ENCODE measurements around the gene ATP5MC2. TPM values are rescaled to one million over a fixed set of nuclear protein-coding genes. Genes with fewer than 3 reads are reported as not detected.
"Not testable (repeated sequence)": the region's sequence is repeated elsewhere in the genome, so short reads cannot be mapped to it uniquely, and the experiment has no call there.

Gene ATP5MC2
- polyA plus RNA-seq, 12 donors = 451 to 820 (median 720) TPM; not detected in 1

- no peak for DNase-seq
Observed at GRCh38 chr12:53696655-53697331, 20.9 kb upstream of the ATP5MC2 start.

GRCh38 chr12:53696285-53696654 is 20.4 kb upstream of the ATP5MC2 start:
- DNase-seq = peak; percentile 58

GRCh38 chr12:53695152-53696145 is 19.6 kb upstream of the ATP5MC2 start:
- DNase-seq = no peak

GRCh38 chr12:53694756-53695151 is 18.9 kb upstream of the ATP5MC2 start:
- no peak for DNase-seq

GRCh38 chr12:53688134-53688533 is 12.3 kb upstream of the ATP5MC2 start:
- DNase-seq = no peak

- no peak for DNase-seq
Observed at GRCh38 chr12:53686436-53686835, 10.6 kb upstream of the ATP5MC2 start.

GRCh38 chr12:53684654-53685220 is 8.9 kb upstream of the ATP5MC2 start:
- DNase-seq = no peak

- DNase-seq = no peak
Observed at GRCh38 chr12:53683983-53684382, 8.1 kb upstream of the ATP5MC2 start.

- no peak for DNase-seq
Observed at GRCh38 chr12:53683494-53683893, 7.6 kb upstream of the ATP5MC2 start.

- not testable (repeated sequence) for DNase-seq
Observed at GRCh38 chr12:53680061-53680460, 4.2 kb upstream of the ATP5MC2 start.

GRCh38 chr12:53677800-53678148 is 1.9 kb upstream of the ATP5MC2 start:
- no peak for DNase-seq

GRCh38 chr12:53677016-53677799 is 1.3 kb upstream of the ATP5MC2 start:
- DNase-seq = peak; percentile 61

GRCh38 chr12:53676656-53677015 is 753 bp upstream of the ATP5MC2 start:
- peak; percentile 77 for DNase-seq

GRCh38 chr12:53674977-53675700 is 744 bp downstream of the ATP5MC2 start:
- no peak for DNase-seq

- DNase-seq = no peak
Observed at GRCh38 chr12:53670971-53671370, 4.9 kb downstream of the ATP5MC2 start.

GRCh38 chr12:53670308-53670707 is 5.6 kb downstream of the ATP5MC2 start:
- DNase-seq = no peak

GRCh38 chr12:53667080-53667479 is 8.8 kb downstream of the ATP5MC2 start:
- DNase-seq = no peak

- DNase-seq = no peak
Observed at GRCh38 chr12:53664936-53665335, 10.9 kb downstream of the ATP5MC2 start.

GRCh38 chr12:53664191-53664590 is 11.7 kb downstream of the ATP5MC2 start:
- DNase-seq = no peak

- DNase-seq = peak; percentile 34
Observed at GRCh38 chr12:53660041-53660440, 15.8 kb downstream of the ATP5MC2 start.

GRCh38 chr12:53659571-53659981 is 16.3 kb downstream of the ATP5MC2 start:
- no peak for DNase-seq
